ENCODE data around the gene ASIC4.

ASIC4 gene

GRCh38 chr2:219488844-219489194, 25.5 kb upstream of the ASIC4 start:
- no peaks in the 10 kb centered on the region for H3K9me3 Mint-ChIP-seq
- peaks cover 65% of the 10 kb centered on the region for H3K27me3 Mint-ChIP-seq
- DNase-seq: no peak
- H3K36me3 Mint-ChIP-seq (ENCODE audit: low read depth): no peaks in the 10 kb centered on the region
- H3K4me3 Mint-ChIP-seq: no peak overlapping the region
- H3K4me1 Mint-ChIP-seq (ENCODE audit: low read depth): peaks cover 6% of the 10 kb centered on the region
- H3K27ac Mint-ChIP-seq: no peak overlapping the region

GRCh38 chr2:219489315-219489714, 25.0 kb upstream of the ASIC4 start:
- peaks cover 3% of the 10 kb centered on the region for H3K4me1 Mint-ChIP-seq (ENCODE audit: low read depth)
- H3K27me3 Mint-ChIP-seq: peaks cover 65% of the 10 kb centered on the region
- no peaks in the 10 kb centered on the region for H3K36me3 Mint-ChIP-seq (ENCODE audit: low read depth)
- H3K4me3 Mint-ChIP-seq: no peak overlapping the region
- H3K9me3 Mint-ChIP-seq: no peaks in the 10 kb centered on the region
- no peak for DNase-seq
- no peak overlapping the region for H3K27ac Mint-ChIP-seq

- peaks cover under 1% of the 10 kb centered on the region for H3K4me1 Mint-ChIP-seq (ENCODE audit: low read depth)
- no peak overlapping the region for H3K4me3 Mint-ChIP-seq
- no peak overlapping the region for H3K27ac Mint-ChIP-seq
- no peaks in the 10 kb centered on the region for H3K9me3 Mint-ChIP-seq
- no peak for DNase-seq
- H3K36me3 Mint-ChIP-seq (ENCODE audit: low read depth): no peaks in the 10 kb centered on the region
- H3K27me3 Mint-ChIP-seq: peaks cover 69% of the 10 kb centered on the region
Measured at GRCh38 chr2:219490186-219490585, 24.1 kb upstream of the ASIC4 start.

GRCh38 chr2:219490600-219491130, 23.6 kb upstream of the ASIC4 start:
- DNase-seq: no peak
- no peak overlapping the region for H3K27ac Mint-ChIP-seq
- H3K9me3 Mint-ChIP-seq: no peaks in the 10 kb centered on the region
- no peaks in the 10 kb centered on the region for H3K36me3 Mint-ChIP-seq (ENCODE audit: low read depth)
- H3K4me3 Mint-ChIP-seq: no peak overlapping the region
- peaks cover 69% of the 10 kb centered on the region for H3K27me3 Mint-ChIP-seq
- H3K4me1 Mint-ChIP-seq (ENCODE audit: low read depth): peaks cover 2% of the 10 kb centered on the region

- no peaks in the 10 kb centered on the region for H3K36me3 Mint-ChIP-seq (ENCODE audit: low read depth)
- H3K27ac Mint-ChIP-seq: no peak overlapping the region
- DNase-seq: no peak
- H3K4me3 Mint-ChIP-seq: no peak overlapping the region
- H3K27me3 Mint-ChIP-seq: peaks cover 69% of the 10 kb centered on the region
- peaks cover 4% of the 10 kb centered on the region for H3K4me1 Mint-ChIP-seq (ENCODE audit: low read depth)
- H3K9me3 Mint-ChIP-seq: no peaks in the 10 kb centered on the region
Measured at GRCh38 chr2:219491278-219491963, 22.9 kb upstream of the ASIC4 start.

GRCh38 chr2:219492575-219492974, 21.7 kb upstream of the ASIC4 start:
- peaks cover 70% of the 10 kb centered on the region for H3K27me3 Mint-ChIP-seq
- no peaks in the 10 kb centered on the region for H3K9me3 Mint-ChIP-seq
- H3K36me3 Mint-ChIP-seq (ENCODE audit: low read depth): no peaks in the 10 kb centered on the region
- no peak overlapping the region for H3K4me3 Mint-ChIP-seq
- DNase-seq: no peak
- no peak overlapping the region for H3K27ac Mint-ChIP-seq
- peaks cover 11% of the 10 kb centered on the region for H3K4me1 Mint-ChIP-seq (ENCODE audit: low read depth)

- no peak for DNase-seq
- Mint-ChIP-seq H3K27me3 (peaks cover 70% of the 10 kb centered on the region), H3K4me3 (no peak overlapping the region), H3K4me1 (ENCODE audit: low read depth) (peaks cover 16% of the 10 kb centered on the region), H3K36me3 (ENCODE audit: low read depth) (no peaks in the 10 kb centered on the region), H3K27ac (no peak overlapping the region), H3K9me3 (no peaks in the 10 kb centered on the region)
Measured at GRCh38 chr2:219493086-219493485, 21.2 kb upstream of the ASIC4 start.

GRCh38 chr2:219494952-219495530, 19.2 kb upstream of the ASIC4 start:
- no peak overlapping the region for H3K4me3 Mint-ChIP-seq

GRCh38 chr2:219495531-219496122, 18.7 kb upstream of the ASIC4 start:
- H3K9me3 Mint-ChIP-seq: no peaks in the 10 kb centered on the region
- no peak overlapping the region for H3K27ac Mint-ChIP-seq
- H3K4me3 Mint-ChIP-seq: no peak overlapping the region
- H3K4me1 Mint-ChIP-seq (ENCODE audit: low read depth): peaks cover 37% of the 10 kb centered on the region
- DNase-seq: peak; percentile 68
- peaks cover 11% of the 10 kb centered on the region for H3K36me3 Mint-ChIP-seq (ENCODE audit: low read depth)
- peaks cover 67% of the 10 kb centered on the region for H3K27me3 Mint-ChIP-seq

More at GRCh38 chr2:219494952-219495530, 19.2 kb upstream of the ASIC4 start:
- Mint-ChIP-seq H3K36me3 (ENCODE audit: low read depth) (peaks cover 11% of the 10 kb centered on the region), H3K27ac (no peak overlapping the region), H3K27me3 (peaks cover 69% of the 10 kb centered on the region), H3K4me1 (ENCODE audit: low read depth) (peaks cover 34% of the 10 kb centered on the region), H3K9me3 (no peaks in the 10 kb centered on the region)
- DNase-seq: no peak

GRCh38 chr2:219496247-219496824, 17.9 kb upstream of the ASIC4 start:
- Mint-ChIP-seq H3K4me1 (ENCODE audit: low read depth) (peaks cover 40% of the 10 kb centered on the region), H3K27ac (no peak overlapping the region), H3K36me3 (ENCODE audit: low read depth) (peaks cover 14% of the 10 kb centered on the region), H3K27me3 (peaks cover 67% of the 10 kb centered on the region), H3K9me3 (no peaks in the 10 kb centered on the region), H3K4me3 (no peak overlapping the region)
- peak; percentile 42 for DNase-seq

GRCh38 chr2:219496825-219497494, 17.3 kb upstream of the ASIC4 start:
- Mint-ChIP-seq H3K4me3 (peak overlapping the region; percentile 84), H3K9me3 (no peaks in the 10 kb centered on the region), H3K27ac (no peak overlapping the region), H3K4me1 (ENCODE audit: low read depth) (peaks cover 42% of the 10 kb centered on the region), H3K36me3 (ENCODE audit: low read depth) (peaks cover 20% of the 10 kb centered on the region), H3K27me3 (peaks cover 63% of the 10 kb centered on the region)
- DNase-seq: peak; percentile 41

- H3K27me3 Mint-ChIP-seq: peaks cover 58% of the 10 kb centered on the region
- peak; percentile 54 for DNase-seq
- peaks cover 42% of the 10 kb centered on the region for H3K4me1 Mint-ChIP-seq (ENCODE audit: low read depth)
- peaks cover 27% of the 10 kb centered on the region for H3K36me3 Mint-ChIP-seq (ENCODE audit: low read depth)
- H3K4me3 Mint-ChIP-seq: peak overlapping the region; percentile 84
- H3K9me3 Mint-ChIP-seq: no peaks in the 10 kb centered on the region
- H3K27ac Mint-ChIP-seq: no peak overlapping the region
Measured at GRCh38 chr2:219497495-219498279, 16.6 kb upstream of the ASIC4 start.

- peak; percentile 95 for DNase-seq
- no peaks in the 10 kb centered on the region for H3K9me3 Mint-ChIP-seq
- peaks cover 42% of the 10 kb centered on the region for H3K4me1 Mint-ChIP-seq (ENCODE audit: low read depth)
- peak within 1 kb of the TSS; percentile 90 for H3K27ac Mint-ChIP-seq
- H3K36me3 Mint-ChIP-seq (ENCODE audit: low read depth): peaks cover 34% of the 10 kb centered on the region
- H3K27me3 Mint-ChIP-seq: peaks cover 50% of the 10 kb centered on the region
- H3K4me3 Mint-ChIP-seq: peak within 1 kb of the TSS; percentile 84
Measured at GRCh38 chr2:219498280-219499057, 15.8 kb upstream of the ASIC4 start, which contains the start of gene GMPPA. Gene GMPPA, plus strand, starts transcription at chr2:219498891. Its CDS starts 1,085 bp downstream, at chr2:219499976.

Data from activated T-cell treated with anti-CD3 and anti-CD28 coated beads, Interleukin-2, amount 50 U/mL, for 24 hours (primary cell).